K562 (cell line): Measurements from ENCODE around the gene GCSH. TPM values are rescaled to one million over a fixed set of nuclear protein-coding genes. Genes with fewer than 3 reads are reported as not detected.

Source experiments
- ATAC-seq: fragments of 200-7000 bp; cut with Tn5 transposase; 3 replicates; pipeline ENCODE4 v1.9.1; 2020; ENCODE audit warnings: moderate library complexity
- BruUV-seq: library from RNA; stranded (reverse); fragments of 400-500 nt; replicated peaks from 2 replicates; lab custom pipeline; 2021; lab: Mats Ljungman, UMichigan
- CTCF ChIA-PET: fragments of 300-600 bp; formaldehyde crosslinking; extraction: SDS; loops from one replicate; lab custom pipeline; 2021; ENCODE audit warnings: low intra/inter-chr PET ratio; lab: Yijun Ruan, JAX
- POLR2A ChIA-PET: fragments of 300-600, 350-650 bp; sonication (Branson Sonifier 250); formaldehyde crosslinking; extraction: SDS; loops from one replicate; lab custom pipeline; 2021; ENCODE audit warnings: antibody characterized with exemption, inconsistent platforms; lab: Yijun Ruan, JAX
- DNase-seq, 4 experiments: peaks; one replicate each; pipeline versions ENCODE4 v3.0.0 to v3.0.0-alpha.2; 2011 to 2018; ENCODE audit warnings: low spot score in 3 of 4, mixed read lengths in 3 of 4; ENCODE audit errors: extremely low read depth in 1 of 4
- FAIRE-seq: peaks from 2 replicates; lab custom pipeline; 2011; peaks lifted over from hg19 to GRCh38; lab: Jason Lieb, UNC
- H2AFZ ChIP-seq: 2 replicates; pipeline ENCODE4 v1.6.0; 2011; ENCODE audit warnings: low read depth, low read length, control low read depth, inconsistent platforms
- H3K27ac ChIP-seq: fragments of 200-600 bp; 3 replicates; pipeline ENCODE4 v1.8.0; 2011; ENCODE audit warnings: low read depth, mild to moderate bottlenecking, control low read depth, inconsistent platforms, low read length, moderate library complexity, mixed read lengths; ENCODE audit errors: extremely low read depth
- H3K27me3 ChIP-seq, 2 experiments: fragments of 300-600 bp in 1 of 2; 2 replicates in 1 of 2; 3 replicates in 1 of 2; pipeline versions ENCODE4 v1.6.0 to v1.8.0; 2011; ENCODE audit warnings: inconsistent platforms in 2 of 2, low read length in 2 of 2, mild to moderate bottlenecking in 1 of 2, mixed read lengths in 1 of 2, moderate library complexity in 1 of 2; ENCODE audit not compliant: control insufficient read depth in 2 of 2, insufficient read depth in 2 of 2
- H3K36me3 ChIP-seq: fragments of 300-600 bp; 3 replicates; pipeline ENCODE4 v1.8.0; 2011; ENCODE audit warnings: mild to moderate bottlenecking, low read length, inconsistent platforms; ENCODE audit not compliant: control insufficient read depth, insufficient read depth
- H3K4me1 ChIP-seq, 2 experiments: fragments of 200-600 bp in 1 of 2; replicated peaks in 1 of 2; 2 replicates in 1 of 2; 3 replicates in 1 of 2; pipeline versions ENCODE4 v1.5.1 to v1.8.0; 2011; ENCODE audit warnings: inconsistent platforms in 2 of 2, low read length in 2 of 2, mild to moderate bottlenecking in 1 of 2, mixed read lengths in 1 of 2, moderate library complexity in 1 of 2; ENCODE audit not compliant: control insufficient read depth in 2 of 2, insufficient read depth in 2 of 2
- H3K4me2 ChIP-seq: 2 replicates; pipeline ENCODE4 v1.6.1; 2011; ENCODE audit warnings: low read length, control low read depth, inconsistent platforms, mixed read lengths; ENCODE audit not compliant: insufficient read depth
- H3K4me3 ChIP-seq: fragments of 200-600 bp; sonication (generic), shearing (Covaris generic); 2 replicates; pipeline ENCODE4 v1.5.1; 2016; ENCODE audit warnings: control low read depth, inconsistent platforms
- H3K79me2 ChIP-seq: fragments of 200-600 bp; 3 replicates; pipeline ENCODE4 v1.8.0; 2011; ENCODE audit warnings: low read length, inconsistent platforms; ENCODE audit not compliant: control insufficient read depth, insufficient read depth
- H3K9ac ChIP-seq, 2 experiments: 2 replicates each; pipeline versions ENCODE4 v1.6.0 to v1.6.1; 2011; ENCODE audit warnings: low read depth in 2 of 2, low read length in 2 of 2, control low read depth in 1 of 2, inconsistent platforms in 1 of 2, mild to moderate bottlenecking in 1 of 2, mixed read lengths in 1 of 2; ENCODE audit not compliant: insufficient read depth in 1 of 2
- H3K9me1 ChIP-seq: one replicate; pipeline ENCODE4 v1.6.0; 2011; ENCODE audit warnings: inconsistent platforms, mild to moderate bottlenecking, low read length, moderate library complexity; ENCODE audit not compliant: control insufficient read depth, insufficient read depth
- H3K9me3 ChIP-seq: replicated peaks from 2 replicates; pipeline ENCODE4 v1.5.1; 2011; ENCODE audit warnings: low read depth, low read length, inconsistent platforms; ENCODE audit not compliant: control insufficient read depth, insufficient read depth
- H4K20me1 ChIP-seq: replicated peaks from 2 replicates; pipeline ENCODE4 v1.6.1; 2011; ENCODE audit warnings: low read length, inconsistent platforms, mixed read lengths; ENCODE audit not compliant: control insufficient read depth, insufficient read depth
- CHAMP1 ChIP-seq: fragments of 450-650 bp; IDR thresholded peaks from 2 replicates; pipeline ENCODE4 v1.6.1; 2016; ENCODE audit warnings: mild to moderate bottlenecking
- FUS ChIP-seq: fragments of 200-400 bp; formaldehyde crosslinking; optimal IDR thresholded peaks from 2 replicates; pipeline ENCODE3; 2017; ENCODE audit warnings: low read depth, low read length
- KLF13 ChIP-seq: fragments of 450-650 bp; IDR thresholded peaks from 2 replicates; pipeline ENCODE4 v1.6.1; 2016; ENCODE audit warnings: missing genetic modification characterization, low read depth, mild to moderate bottlenecking, missing compliant biosample characterization, moderate library complexity, borderline replicate concordance
- SREBF1 ChIP-seq: fragments of 150-350 bp; IDR thresholded peaks from 2 replicates; pipeline ENCODE4 v1.6.1; 2014; ENCODE audit warnings: antibody characterized with exemption, low read depth, low read length, borderline replicate concordance
- TRIM24 ChIP-seq, 2 experiments: fragments of 450-650 bp; IDR thresholded peaks; 2 replicates each; pipeline ENCODE4 v1.6.1; 2016
- ZNF133 ChIP-seq: fragments of 250-450 bp; sonication (Bioruptor Pico); IDR thresholded peaks from 2 replicates; pipeline ENCODE4 v1.4.0; 2020; ENCODE audit warnings: mild to moderate bottlenecking
- ZNF197 ChIP-seq: fragments of 200-800 bp; sonication (Bioruptor generic); IDR thresholded peaks from 2 replicates; pipeline ENCODE4 v1.6.1; 2016; ENCODE audit warnings: low read depth, missing genetic modification characterization, missing compliant biosample characterization
- ZNF407 ChIP-seq: fragments of 450-650 bp; IDR thresholded peaks from 2 replicates; pipeline ENCODE4 v1.6.1; 2016; ENCODE audit warnings: low read depth
- ZNF830 ChIP-seq: fragments of 250-450 bp; sonication (Bioruptor Pico); IDR thresholded peaks from 2 replicates; pipeline ENCODE4 v1.5.0; 2021; ENCODE audit warnings: mild to moderate bottlenecking
- WGBS: fragments of 100-300 bp; shearing (Covaris generic); methylation state at CpG from one replicate; pipeline ENCODE4 v1.1.6; 2016; ENCODE audit warnings: low coverage, mixed read lengths; ENCODE audit not compliant: insufficient coverage; ENCODE audit errors: missing lambda C conversion rate; 5-methylcytosine and 5-hydroxymethylcytosine counted together
- in situ Hi-C: fragments of 300-500 bp; cut with MboI; formaldehyde crosslinking; loops from 4 replicates; pipeline ENCODE4 v1.15.0; 2018; ENCODE audit warnings: inconsistent platforms, mixed read lengths
- intact Hi-C: fragments of 100-400 bp; cut with micrococcal nuclease; formaldehyde crosslinking; loops from 2 replicates; pipeline ENCODE4 v1.14.2; 2022
- polyA plus RNA-seq, 8 experiments: library from polyadenylated mRNA; depleted of rRNA in 4 of 8; stranded (reverse) in 5 of 8; unstranded in 3 of 8; fragments of >200 nt; fragmentation: Nextera tagmentation in 2 of 8; fragmentation: Illumina TruSeq in 1 of 8; extraction: Ambion mirVana in 2 of 8; extraction: Trizol in 1 of 8; gene quantifications; 2 replicates each; pipeline versions ENCODE4 v1.2.1 to v1.2.3, GENCODE V29; 2011 to 2014; ENCODE audit warnings: inconsistent platforms in 1 of 8, missing spikeins in 1 of 8
- total RNA-seq, 7 experiments: library from RNA; depleted of rRNA in 6 of 7; stranded (reverse); fragments of >200 nt in 6 of 7; fragmentation: Illumina TruSeq in 2 of 7; extraction: Trizol in 2 of 7; gene quantifications; 2 replicates each; pipeline versions ENCODE4 v1.2.1 to v1.2.3, GENCODE V29; 2011 to 2021; ENCODE audit warnings: low replicate concordance in 1 of 7

GCSH gene
- total and polyA plus RNA-seq, 9 of the 15 experiments (the other 6 are each of a cell fraction or from before 2014, with no cell fraction given): 35.0 to 121 (median 89.0) TPM

GRCh38 chr16:81121474-81121990 is 25.3 kb upstream of the GCSH start:
- WGBS: 6% methylated on average over 16 of the region's 16 CpGs
- POLR2A ChIA-PET: interaction anchor here (0.6 kb wide), 1 partner anchor 32 kb away, joined by 3 read pairs; no protein-coding TSS in a partner anchor
- FAIRE-seq: no peak
- TF ChIP-seq CHAMP1: no peak
- TF ChIP-seq FUS: no peak
- TF ChIP-seq ZNF407: no peak
- TF ChIP-seq KLF13 (tag): no peak
- no peak for TF ChIP-seq SREBF1
- TF ChIP-seq ZNF133 (CRISPR knock-in tag): no peak
- TF ChIP-seq ZNF197 (CRISPR knock-in tag): no peak
- TF ChIP-seq TRIM24 (IDR thresholded peaks at IDR 0.05): no peak
- TF ChIP-seq ZNF830 (CRISPR knock-in tag): no peak

More at GRCh38 chr16:81121474-81121990, 25.3 kb upstream of the GCSH start:
- no peaks in the 10 kb centered on the region for H3K9me3 ChIP-seq
- H3K9ac ChIP-seq: no peak overlapping the region
- intact Hi-C loops (no loop called here), in situ Hi-C loops (no loop called here)
- BruUV-seq: no TSS peak
- H3K27me3 ChIP-seq: peaks cover 47 to 64% of the 10 kb centered on the region in 2 experiments
- no peaks in the 10 kb centered on the region for H3K36me3 ChIP-seq
- H3K79me2 ChIP-seq: no peaks in the 10 kb centered on the region
- no peak overlapping the region for H3K4me3 ChIP-seq
- peaks cover 7 to 12% of the 10 kb centered on the region in 2 experiments; a peak in 3 of 5 replicates for H3K4me1 ChIP-seq
- H3K9me1 ChIP-seq: no peaks in the 10 kb centered on the region
- H3K4me2 ChIP-seq: no peak overlapping the region
- DNase-seq: no peak
- no peak overlapping the region for H3K27ac ChIP-seq
- ATAC-seq: no peak; the same call in 2 of the 3 replicates
- no peaks in the 10 kb centered on the region for H4K20me1 ChIP-seq
- CTCF ChIA-PET: no interaction called here
- H2AFZ ChIP-seq: no peak overlapping the region
